GM13976 (cell line): ENCODE data around the gene CRMP1.

Source experiments
- DNase-seq: peaks from one replicate; pipeline ENCODE4 v3.0.0; 2012; ENCODE audit warnings: low spot score
- CTCF ChIP-seq: IDR thresholded peaks from 2 replicates; pipeline ENCODE4 v1.5.1; 2012; ENCODE audit warnings: borderline replicate concordance, mild to moderate bottlenecking; ENCODE audit not compliant: insufficient read depth; ENCODE audit errors: extremely low read depth, missing control alignments, control extremely low read depth
- in situ Hi-C: fragments of 300-500 bp; cut with MboI; formaldehyde crosslinking; loops from one replicate; pipeline ENCODE4 v1.12.0; 2022; ENCODE audit warnings: low sequenced_read_pairs, mixed read lengths, inconsistent platforms; ENCODE audit not compliant: unreplicated experiment

Gene CRMP1

GRCh38 chr4:5827108-5828004 lies 65.5 kb downstream of the CRMP1 start:
- DNase-seq: no peak
- no peak for TF ChIP-seq CTCF
- in situ Hi-C loops: no loop called here

- no peak for TF ChIP-seq CTCF
- DNase-seq: no peak
- in situ Hi-C loops: no loop called here
Measured at GRCh38 chr4:5826437-5827107, 66.3 kb downstream of the CRMP1 start.

GRCh38 chr4:5825321-5826041 lies 67.4 kb downstream of the CRMP1 start:
- DNase-seq: no peak
- TF ChIP-seq CTCF: no peak
- in situ Hi-C loops: no loop called here

GRCh38 chr4:5824635-5825034 lies 68.3 kb downstream of the CRMP1 start:
- in situ Hi-C loops: no loop called here
- TF ChIP-seq CTCF: peak; percentile 35
- DNase-seq: peak; percentile 56

- in situ Hi-C loops: no loop called here
- TF ChIP-seq CTCF: no peak
- no peak for DNase-seq
Measured at GRCh38 chr4:5824227-5824626, 68.7 kb downstream of the CRMP1 start.

- DNase-seq: no peak
- in situ Hi-C loops: no loop called here
- TF ChIP-seq CTCF: no peak
Measured at GRCh38 chr4:5823542-5824211, 69.2 kb downstream of the CRMP1 start.
